ENCODE data around the gene DOCK4. TPM values are rescaled to one million over a fixed set of nuclear protein-coding genes. Genes with fewer than 3 reads are reported as not detected.
A peak's percentile ranks its signal among the peaks of the same experiment; 100 is the strongest.
"Not testable (repeated sequence)": the region's sequence is repeated elsewhere in the genome, so short reads cannot be mapped to it uniquely, and the experiment has no call there.

The DOCK4 gene
- total RNA-seq, 1 experiment from 2014 or later = 7.7 TPM

GRCh38 chr7:112133328-112133727 is 72.9 kb downstream of the DOCK4 start:
- DNase-seq (ENCODE audit: low read depth) = no peak

GRCh38 chr7:112132051-112132694 is 74.0 kb downstream of the DOCK4 start:
- DNase-seq (ENCODE audit: low read depth) = peak; percentile 44

- DNase-seq (ENCODE audit: low read depth) = no peak
Observed at GRCh38 chr7:112130729-112131410, 75.3 kb downstream of the DOCK4 start.

GRCh38 chr7:112129655-112130323 is 76.4 kb downstream of the DOCK4 start:
- peak; percentile 17 for DNase-seq (ENCODE audit: low read depth)

GRCh38 chr7:112128461-112129425 is 77.5 kb downstream of the DOCK4 start:
- DNase-seq (ENCODE audit: low read depth) = not testable (repeated sequence)

GRCh38 chr7:112128041-112128440 is 78.2 kb downstream of the DOCK4 start:
- DNase-seq (ENCODE audit: low read depth) = not testable (repeated sequence)

- no peak for DNase-seq (ENCODE audit: low read depth)
Observed at GRCh38 chr7:112125250-112125649, 80.9 kb downstream of the DOCK4 start.

GRCh38 chr7:112124061-112124766 is 82.0 kb downstream of the DOCK4 start:
- DNase-seq (ENCODE audit: low read depth) = no peak

GRCh38 chr7:112122798-112123197 is 83.4 kb downstream of the DOCK4 start:
- DNase-seq (ENCODE audit: low read depth) = no peak

- DNase-seq (ENCODE audit: low read depth) = no peak
Observed at GRCh38 chr7:112122144-112122543, 84.1 kb downstream of the DOCK4 start.

- DNase-seq (ENCODE audit: low read depth) = no peak
Observed at GRCh38 chr7:112121318-112121717, 84.9 kb downstream of the DOCK4 start.

- DNase-seq (ENCODE audit: low read depth) = no peak
Observed at GRCh38 chr7:112120696-112121217, 85.4 kb downstream of the DOCK4 start.

GRCh38 chr7:112118581-112119566 is 87.3 kb downstream of the DOCK4 start:
- DNase-seq (ENCODE audit: low read depth) = no peak

- no peak for DNase-seq (ENCODE audit: low read depth)
Observed at GRCh38 chr7:112116894-112117293, 89.3 kb downstream of the DOCK4 start.

GRCh38 chr7:112116358-112116757 is 89.8 kb downstream of the DOCK4 start:
- no peak for DNase-seq (ENCODE audit: low read depth)

GRCh38 chr7:112115880-112116279 is 90.3 kb downstream of the DOCK4 start:
- DNase-seq (ENCODE audit: low read depth) = no peak

- no peak for DNase-seq (ENCODE audit: low read depth)
Observed at GRCh38 chr7:112113913-112114575, 92.2 kb downstream of the DOCK4 start.

- peak; percentile 66 for DNase-seq (ENCODE audit: low read depth)
Observed at GRCh38 chr7:112112822-112113255, 93.4 kb downstream of the DOCK4 start.

GRCh38 chr7:112110651-112111050 is 95.5 kb downstream of the DOCK4 start:
- no peak for DNase-seq (ENCODE audit: low read depth)
